ENCODE results near the gene TBC1D16.

- TF ChIP-seq CTCF (conservative IDR thresholded peaks at IDR 0.05; ENCODE audit: low read length) (no peak), EZH2phosphoT487 (IDR thresholded peaks at IDR 0.05; ENCODE audit: borderline replicate concordance, low read depth, low read length) (no peak)
Observed at GRCh38 chr17:80072410-80072809, 36.7 kb upstream of the TBC1D16 start.

Measured in OCI-LY7 (cell line).